ENCODE data around the gene DSE. TPM values are rescaled to one million over a fixed set of nuclear protein-coding genes. Genes with fewer than 3 reads are reported as not detected.

The DSE gene
- total RNA-seq, 1 donor from 2014 or later, result 26.5 TPM

- H3K4me1 Mint-ChIP-seq (ENCODE audit: unreplicated experiment), result peaks cover 11% of the 10 kb centered on the region
Observed at GRCh38 chr6:116390581-116390980, 19.8 kb downstream of the DSE start.

GRCh38 chr6:116392132-116393013 lies 21.6 kb downstream of the DSE start:
- H3K27ac Mint-ChIP-seq (ENCODE audit: unreplicated experiment), result no peak overlapping the region
- H3K4me3 Mint-ChIP-seq (ENCODE audit: unreplicated experiment), result no peak overlapping the region
- no peaks in the 10 kb centered on the region for H3K9me3 Mint-ChIP-seq (ENCODE audit: unreplicated experiment)
- no peaks in the 10 kb centered on the region for H3K36me3 Mint-ChIP-seq (ENCODE audit: low read depth, unreplicated experiment)
- DNase-seq (ENCODE audit: low spot score), result no peak
- H3K4me1 Mint-ChIP-seq (ENCODE audit: unreplicated experiment), result peaks cover 6% of the 10 kb centered on the region
- no peaks in the 10 kb centered on the region for H3K27me3 Mint-ChIP-seq (ENCODE audit: unreplicated experiment)
- no peak for TF ChIP-seq CTCF (IDR thresholded peaks at IDR 0.05; ENCODE audit: unreplicated experiment)

More at GRCh38 chr6:116390581-116390980, 19.8 kb downstream of the DSE start:
- no peak for TF ChIP-seq CTCF (IDR thresholded peaks at IDR 0.05; ENCODE audit: unreplicated experiment)
- no peak overlapping the region for H3K4me3 Mint-ChIP-seq (ENCODE audit: unreplicated experiment)
- H3K9me3 Mint-ChIP-seq (ENCODE audit: unreplicated experiment), result no peaks in the 10 kb centered on the region
- H3K36me3 Mint-ChIP-seq (ENCODE audit: low read depth, unreplicated experiment), result no peaks in the 10 kb centered on the region
- no peak overlapping the region for H3K27ac Mint-ChIP-seq (ENCODE audit: unreplicated experiment)
- DNase-seq (ENCODE audit: low spot score), result no peak
- no peaks in the 10 kb centered on the region for H3K27me3 Mint-ChIP-seq (ENCODE audit: unreplicated experiment)

GRCh38 chr6:116393430-116393829 lies 22.7 kb downstream of the DSE start:
- Mint-ChIP-seq H3K4me1 (ENCODE audit: unreplicated experiment) (peaks cover 13% of the 10 kb centered on the region), H3K27me3 (ENCODE audit: unreplicated experiment) (no peaks in the 10 kb centered on the region), H3K36me3 (ENCODE audit: low read depth, unreplicated experiment) (no peaks in the 10 kb centered on the region), H3K27ac (ENCODE audit: unreplicated experiment) (no peak overlapping the region), H3K9me3 (ENCODE audit: unreplicated experiment) (no peaks in the 10 kb centered on the region), H3K4me3 (ENCODE audit: unreplicated experiment) (no peak overlapping the region)
- no peak for DNase-seq (ENCODE audit: low spot score)
- no peak for TF ChIP-seq CTCF (IDR thresholded peaks at IDR 0.05; ENCODE audit: unreplicated experiment)

- H3K27me3 Mint-ChIP-seq (ENCODE audit: unreplicated experiment), result peaks cover 1% of the 10 kb centered on the region
- DNase-seq (ENCODE audit: low spot score), result no peak
- H3K4me3 Mint-ChIP-seq (ENCODE audit: unreplicated experiment), result no peak overlapping the region
- peaks cover 11% of the 10 kb centered on the region for H3K4me1 Mint-ChIP-seq (ENCODE audit: unreplicated experiment)
- no peak for TF ChIP-seq CTCF (IDR thresholded peaks at IDR 0.05; ENCODE audit: unreplicated experiment)
- no peak overlapping the region for H3K27ac Mint-ChIP-seq (ENCODE audit: unreplicated experiment)
- no peaks in the 10 kb centered on the region for H3K9me3 Mint-ChIP-seq (ENCODE audit: unreplicated experiment)
- no peaks in the 10 kb centered on the region for H3K36me3 Mint-ChIP-seq (ENCODE audit: low read depth, unreplicated experiment)
Observed at GRCh38 chr6:116395647-116396046, 24.9 kb downstream of the DSE start.

GRCh38 chr6:116396441-116396840 lies 25.7 kb downstream of the DSE start:
- no peak for DNase-seq (ENCODE audit: low spot score)
- H3K36me3 Mint-ChIP-seq (ENCODE audit: low read depth, unreplicated experiment), result no peaks in the 10 kb centered on the region
- H3K9me3 Mint-ChIP-seq (ENCODE audit: unreplicated experiment), result no peaks in the 10 kb centered on the region
- peaks cover 11% of the 10 kb centered on the region for H3K4me1 Mint-ChIP-seq (ENCODE audit: unreplicated experiment)
- no peak for TF ChIP-seq CTCF (IDR thresholded peaks at IDR 0.05; ENCODE audit: unreplicated experiment)
- H3K4me3 Mint-ChIP-seq (ENCODE audit: unreplicated experiment), result no peak overlapping the region
- no peak overlapping the region for H3K27ac Mint-ChIP-seq (ENCODE audit: unreplicated experiment)
- peaks cover 1% of the 10 kb centered on the region for H3K27me3 Mint-ChIP-seq (ENCODE audit: unreplicated experiment)
